ENCODE results near the gene NCAPG. TPM values are rescaled to one million over a fixed set of nuclear protein-coding genes. Genes with fewer than 3 reads are reported as not detected.

The NCAPG gene
- total and polyA plus RNA-seq, 10 of the 15 experiments (the other 5 are each of a cell fraction or from before 2014, with no cell fraction given), result 17.3 to 93.9 (median 53.7) TPM

GRCh38 chr4:17875402-17876070 lies 64.8 kb downstream of the NCAPG start:
- Histone ChIP-seq H3K9me3 (replicated peaks; ENCODE audit: control insufficient read depth, insufficient read depth, low read length) (no peaks in the 10 kb centered on the region), H3K27me3 (replicated peaks in 1 of 2; ENCODE audit: control insufficient read depth in 2 of 2, insufficient read depth in 2 of 2, low read length in 1 of 2) (no peaks in the 10 kb centered on the region), H3K4me3 (no peak overlapping the region), H2AFZ (ENCODE audit: control insufficient read depth, low read depth, low read length) (no peak overlapping the region), H3K9ac (ENCODE audit: control insufficient read depth, insufficient read depth, low read length) (no peak overlapping the region), H3K4me1 (ENCODE audit: control insufficient read depth, insufficient read depth, low read length) (peaks cover 10% of the 10 kb centered on the region), H3K27ac (ENCODE audit: control insufficient read depth, insufficient read depth) (peak overlapping the region; percentile 51), H3K36me3 (ENCODE audit: control insufficient read depth in 2 of 2, insufficient read depth in 2 of 2, low read length in 1 of 2) (peaks cover 0 to 2% of the 10 kb centered on the region in 2 experiments; a peak in 1 of 4 replicates), H3K4me2 (ENCODE audit: control insufficient read depth, insufficient read depth) (peak overlapping the region; percentile 59), H3K79me2 (ENCODE audit: control insufficient read depth, insufficient read depth, low read length) (no peaks in the 10 kb centered on the region), H4K20me1 (ENCODE audit: control insufficient read depth, insufficient read depth) (no peaks in the 10 kb centered on the region)
- POLR2A ChIA-PET, result no interaction called here
- BruUV-seq (replicated peaks), result no TSS peak
- intact Hi-C loops (cut with micrococcal nuclease; ENCODE audit: unreplicated experiment), result no loop called here
- FAIRE-seq (peak; percentile 83), DNase-seq (ENCODE audit: low read depth, low spot score) (peak; percentile 45), ATAC-seq (peak; percentile 92)
- 4% methylated on average over 4 of the region's 4 CpGs for WGBS (ENCODE audit: insufficient coverage, insufficient replicate concordance, low lambda C conversion rate, missing lambda C conversion rate)
- RAD21 ChIA-PET (ENCODE audit: unreplicated experiment), result no interaction called here
- SMC1A ChIA-PET (ENCODE audit: uncharacterized antibody, unreplicated experiment), result interaction anchor here (1.2 to 1.5 kb wide), 3 partner anchors 10 to 60 kb away, joined by 3 to 4 read pairs (median 3); no protein-coding TSS in a partner anchor
- in situ Hi-C loops (cut with MboI), result no loop called here
- CTCF ChIA-PET, result no interaction called here
- TF ChIP-seq ATF7 (IDR thresholded peaks at IDR 0.05; ENCODE audit: low read depth) (0 out of 2 replicates have a peak, but pooled peaks have one; percentile 15), MTA3 (IDR thresholded peaks at IDR 0.05; ENCODE audit: borderline replicate concordance, low read length) (peak; percentile 88; the same call in 1 of the 2 replicates), YBX1 (IDR thresholded peaks at IDR 0.05) (no peak), ZNF384 (IDR thresholded peaks at IDR 0.05; ENCODE audit: borderline replicate concordance, low read depth, low read length) (no peak), MEF2B (IDR thresholded peaks at IDR 0.05; ENCODE audit: partially characterized antibody, poor library complexity, severe bottlenecking) (peak; percentile 40), PML (IDR thresholded peaks at IDR 0.05; ENCODE audit: low read length) (peak; percentile 36; the same call in 1 of the 2 replicates), JUNB (IDR thresholded peaks at IDR 0.05) (peak; percentile 86), ZNF24 (IDR thresholded peaks at IDR 0.05) (no peak), BHLHE40 (IDR thresholded peaks at IDR 0.05; ENCODE audit: borderline replicate concordance in 1 of 2, low read depth in 2 of 2, low read length in 1 of 2) (0 out of 4 replicates have a peak, but pooled peaks of 1 of the 2 experiments have one; percentile 24), CEBPB (IDR thresholded peaks at IDR 0.05; ENCODE audit: borderline replicate concordance in 1 of 2, low read depth in 2 of 2, low read length in 2 of 2) (peak in 1 of 2 experiments; percentile 70; a peak in 1 of 4 replicates), ZNF217 (IDR thresholded peaks at IDR 0.05) (peak; percentile 75; the same call in 1 of the 2 replicates), MEF2A (IDR thresholded peaks at IDR 0.05; ENCODE audit: insufficient read depth, low read depth, low read length) (peak; percentile 56; the same call in 1 of the 2 replicates), FOXM1 (IDR thresholded peaks at IDR 0.05; ENCODE audit: low read depth, low read length) (peak; percentile 87; the same call in 1 of the 2 replicates), RUNX3 (IDR thresholded peaks at IDR 0.05; ENCODE audit: low read length) (peak; percentile 80), CREM (IDR thresholded peaks at IDR 0.05; ENCODE audit: low read depth) (peak; percentile 29), EGR1 (IDR thresholded peaks at IDR 0.05; ENCODE audit: borderline replicate concordance in 1 of 2, low read depth in 2 of 2, low read length in 2 of 2) (no peak), IKZF2 (IDR thresholded peaks at IDR 0.05) (peak in 1 of 2 experiments; percentile 46; a peak in 3 of 4 replicates), ATF2 (IDR thresholded peaks at IDR 0.05; ENCODE audit: low read length) (peak; percentile 89), GABPA (IDR thresholded peaks at IDR 0.05; ENCODE audit: low read depth) (peak; percentile 33; the same call in 1 of the 2 replicates), ELK1 (IDR thresholded peaks at IDR 0.05; ENCODE audit: low read depth, low read length) (no peak), NFIC (IDR thresholded peaks at IDR 0.05; ENCODE audit: low read depth, low read length) (peak; percentile 93), EP300 (IDR thresholded peaks at IDR 0.05; ENCODE audit: borderline replicate concordance in 1 of 2, control insufficient read depth in 1 of 2, low read depth in 2 of 2, low read length in 2 of 2) (peak in 1 of 2 experiments; percentile 76; a peak in 2 of 4 replicates), ESRRA (IDR thresholded peaks at IDR 0.05; ENCODE audit: low read length) (no peak)

All from GM12878 (cell line).